MM.1S (cell line): ENCODE measurements around the gene S100Z.
"Not testable (repeated sequence)": the region's sequence is repeated elsewhere in the genome, so short reads cannot be mapped to it uniquely, and the experiment has no call there.

Experiments
- EZH2 ChIP-seq: fragments of 300-600 bp; sonication (generic); optimal IDR thresholded peaks from 2 replicates; pipeline ENCODE3; 2017; ENCODE audit warnings: low read depth, mild to moderate bottlenecking, antibody characterized with exemption, low read length, mixed read lengths
- EZH2phosphoT487 ChIP-seq: fragments of 300-600 bp; sonication (generic); IDR thresholded peaks from 2 replicates; pipeline ENCODE4 v1.6.1; 2018; ENCODE audit warnings: antibody characterized with exemption, low read length
- TF ChIP-seq, protein P1 (sequence below): fragments of 300-600 bp; sonication (generic); IDR thresholded peaks from 2 replicates; pipeline ENCODE4 v1.5.1; 2016; ENCODE audit warnings: antibody characterized with exemption, low read length, mixed read lengths

DNA sequence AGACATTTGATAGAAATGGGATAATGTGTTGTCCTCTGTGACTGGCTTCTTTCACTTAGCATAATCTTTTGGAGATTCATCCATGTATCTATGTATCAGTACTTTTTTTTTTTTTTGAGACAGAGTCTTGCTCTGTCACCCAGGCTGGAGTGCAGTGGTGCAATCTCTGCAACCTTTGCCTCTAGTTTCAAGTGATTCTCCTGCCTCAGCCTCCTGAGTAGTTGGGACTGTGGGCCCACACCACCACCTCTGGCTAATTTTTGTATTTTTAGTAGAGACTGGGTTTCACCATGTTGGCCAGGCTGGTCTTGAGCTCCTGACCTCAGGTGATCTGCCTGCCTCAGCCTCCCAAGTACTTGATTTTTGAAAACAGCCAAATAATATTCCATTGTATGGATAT, 23.4 kb upstream of the S100Z start:
- TF ChIP-seq, protein P1, sequence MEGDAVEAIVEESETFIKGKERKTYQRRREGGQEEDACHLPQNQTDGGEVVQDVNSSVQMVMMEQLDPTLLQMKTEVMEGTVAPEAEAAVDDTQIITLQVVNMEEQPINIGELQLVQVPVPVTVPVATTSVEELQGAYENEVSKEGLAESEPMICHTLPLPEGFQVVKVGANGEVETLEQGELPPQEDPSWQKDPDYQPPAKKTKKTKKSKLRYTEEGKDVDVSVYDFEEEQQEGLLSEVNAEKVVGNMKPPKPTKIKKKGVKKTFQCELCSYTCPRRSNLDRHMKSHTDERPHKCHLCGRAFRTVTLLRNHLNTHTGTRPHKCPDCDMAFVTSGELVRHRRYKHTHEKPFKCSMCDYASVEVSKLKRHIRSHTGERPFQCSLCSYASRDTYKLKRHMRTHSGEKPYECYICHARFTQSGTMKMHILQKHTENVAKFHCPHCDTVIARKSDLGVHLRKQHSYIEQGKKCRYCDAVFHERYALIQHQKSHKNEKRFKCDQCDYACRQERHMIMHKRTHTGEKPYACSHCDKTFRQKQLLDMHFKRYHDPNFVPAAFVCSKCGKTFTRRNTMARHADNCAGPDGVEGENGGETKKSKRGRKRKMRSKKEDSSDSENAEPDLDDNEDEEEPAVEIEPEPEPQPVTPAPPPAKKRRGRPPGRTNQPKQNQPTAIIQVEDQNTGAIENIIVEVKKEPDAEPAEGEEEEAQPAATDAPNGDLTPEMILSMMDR, result not testable (repeated sequence)
- not testable (repeated sequence) for TF ChIP-seq EZH2, EZH2phosphoT487
